ENCODE measurements around the gene CYBA.

DNA sequence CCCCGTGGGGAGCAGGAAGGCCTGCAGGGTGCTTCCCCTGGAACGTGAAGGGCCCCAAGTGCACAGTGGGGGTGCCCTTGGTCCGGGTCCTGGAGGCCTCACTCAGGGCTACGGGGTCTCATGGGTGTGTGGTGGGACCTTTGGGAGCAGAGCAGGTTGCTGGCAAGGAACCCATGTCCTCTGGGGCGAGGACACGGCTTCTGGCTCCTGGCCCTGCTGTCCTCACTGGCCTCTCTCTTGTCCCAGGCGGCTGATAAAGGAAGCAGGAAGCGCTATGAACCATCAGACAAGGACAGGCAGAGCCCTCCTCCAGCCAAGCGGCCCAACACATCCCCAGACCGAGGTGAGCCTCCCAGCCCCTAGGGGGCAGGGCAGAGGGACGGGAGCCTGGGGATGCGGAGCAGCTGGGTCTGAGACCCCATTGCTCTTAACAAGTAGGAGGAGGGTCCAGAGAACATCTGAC is 22.3 kb downstream of the CYBA start:
- no peak for TF ChIP-seq POLR2A (IDR thresholded peaks at IDR 0.05; ENCODE audit: low read length)
- no peak for TF ChIP-seq GATA1 (IDR thresholded peaks at IDR 0.05; ENCODE audit: low read depth, low read length)
